ENCODE results near the gene MIB2.

GRCh38 chr1:1664941-1665814 is 49.9 kb downstream of the MIB2 start:
- TF ChIP-seq CTCF (IDR thresholded peaks at IDR 0.05), result no peak
- no peak for TF ChIP-seq POLR2A (IDR thresholded peaks at IDR 0.05)
